ENCODE data around the gene NAE1.

- TF ChIP-seq CTCF (IDR thresholded peaks at IDR 0.05) (no peak), POLR2A (IDR thresholded peaks at IDR 0.05) (no peak)
Measured at GRCh38 chr16:66774981-66775380, 55.8 kb downstream of the NAE1 start.
